ENCODE data around the gene CACNA1I. TPM values are rescaled to one million over a fixed set of nuclear protein-coding genes. Genes with fewer than 3 reads are reported as not detected.

The CACNA1I gene
- total RNA-seq, 6 experiments from 2014 or later = 0.06 TPM; not detected in 5

- Histone ChIP-seq H3K27me3 (no peaks in the 10 kb centered on the region), H3K4me3 (no peak overlapping the region), H3K36me3 (no peaks in the 10 kb centered on the region), H3K27ac (no peak overlapping the region), H3K9me3 (no peaks in the 10 kb centered on the region), H3K4me1 (no peaks in the 10 kb centered on the region)
- ATAC-seq = no peak
- intact Hi-C loops (cut with DNase I) = no loop called here
- no peak for TF ChIP-seq POLR2A (IDR thresholded peaks at IDR 0.05)
- TF ChIP-seq, protein P1, sequence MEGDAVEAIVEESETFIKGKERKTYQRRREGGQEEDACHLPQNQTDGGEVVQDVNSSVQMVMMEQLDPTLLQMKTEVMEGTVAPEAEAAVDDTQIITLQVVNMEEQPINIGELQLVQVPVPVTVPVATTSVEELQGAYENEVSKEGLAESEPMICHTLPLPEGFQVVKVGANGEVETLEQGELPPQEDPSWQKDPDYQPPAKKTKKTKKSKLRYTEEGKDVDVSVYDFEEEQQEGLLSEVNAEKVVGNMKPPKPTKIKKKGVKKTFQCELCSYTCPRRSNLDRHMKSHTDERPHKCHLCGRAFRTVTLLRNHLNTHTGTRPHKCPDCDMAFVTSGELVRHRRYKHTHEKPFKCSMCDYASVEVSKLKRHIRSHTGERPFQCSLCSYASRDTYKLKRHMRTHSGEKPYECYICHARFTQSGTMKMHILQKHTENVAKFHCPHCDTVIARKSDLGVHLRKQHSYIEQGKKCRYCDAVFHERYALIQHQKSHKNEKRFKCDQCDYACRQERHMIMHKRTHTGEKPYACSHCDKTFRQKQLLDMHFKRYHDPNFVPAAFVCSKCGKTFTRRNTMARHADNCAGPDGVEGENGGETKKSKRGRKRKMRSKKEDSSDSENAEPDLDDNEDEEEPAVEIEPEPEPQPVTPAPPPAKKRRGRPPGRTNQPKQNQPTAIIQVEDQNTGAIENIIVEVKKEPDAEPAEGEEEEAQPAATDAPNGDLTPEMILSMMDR (IDR thresholded peaks at IDR 0.05) = no peak
- WGBS (ENCODE audit: insufficient coverage, low coverage, low lambda C conversion rate, missing lambda C conversion rate) = 40% methylated on average over 1 of the region's 19 CpGs
- no peak for DNase-seq
Observed at GRCh38 chr22:39699631-39700360, 129.2 kb downstream of the CACNA1I start.

- no peak overlapping the region for H3K4me3 ChIP-seq
- intact Hi-C loops (cut with DNase I) = no loop called here
- no peak for ATAC-seq
- no peak overlapping the region for H3K27ac ChIP-seq
- TF ChIP-seq POLR2A (IDR thresholded peaks at IDR 0.05) = no peak
- TF ChIP-seq, protein P1 (IDR thresholded peaks at IDR 0.05) = no peak
- H3K9me3 ChIP-seq = no peaks in the 10 kb centered on the region
- H3K27me3 ChIP-seq = no peaks in the 10 kb centered on the region
- DNase-seq = no peak
- WGBS (ENCODE audit: insufficient coverage, low coverage, low lambda C conversion rate, missing lambda C conversion rate) = 48% methylated on average over 5 of the region's 7 CpGs
- H3K4me1 ChIP-seq = no peaks in the 10 kb centered on the region
- no peaks in the 10 kb centered on the region for H3K36me3 ChIP-seq
Observed at GRCh38 chr22:39700565-39700964, 130.0 kb downstream of the CACNA1I start.

DNA sequence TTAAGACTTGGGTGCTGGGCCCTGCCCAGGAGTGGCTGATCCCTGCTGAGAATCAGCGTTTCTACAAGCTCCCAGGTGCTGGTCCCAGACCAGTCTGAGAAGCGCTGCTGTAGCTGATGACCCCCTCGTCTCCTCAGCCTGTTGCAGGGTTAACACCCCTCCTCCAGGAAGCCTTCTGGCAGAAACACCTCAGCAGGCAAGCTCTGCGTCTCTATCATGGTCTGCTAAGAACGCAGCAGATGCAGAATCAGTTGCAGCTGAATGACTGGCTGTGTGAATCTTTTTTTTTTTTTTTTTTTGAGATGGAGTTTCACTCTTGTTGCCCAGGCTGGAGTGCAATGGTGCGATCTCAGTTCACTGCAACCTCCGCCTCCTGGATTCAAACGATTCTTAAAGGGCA is 132.5 kb downstream of the CACNA1I start:
- intact Hi-C loops (cut with DNase I) = no loop called here
- Histone ChIP-seq H3K27ac (no peak overlapping the region), H3K9me3 (no peaks in the 10 kb centered on the region), H3K36me3 (no peaks in the 10 kb centered on the region), H3K4me1 (no peaks in the 10 kb centered on the region), H3K27me3 (no peaks in the 10 kb centered on the region), H3K4me3 (no peak overlapping the region)
- 74% methylated on average over 5 of the region's 8 CpGs for whole genome bisulfite sequencing (ENCODE audit: insufficient coverage, low coverage, low lambda C conversion rate, missing lambda C conversion rate)
- no peak for ATAC-seq
- no peak for TF ChIP-seq POLR2A (IDR thresholded peaks at IDR 0.05)
- TF ChIP-seq, protein P1 (IDR thresholded peaks at IDR 0.05) = no peak
- DNase-seq = no peak

DNA sequence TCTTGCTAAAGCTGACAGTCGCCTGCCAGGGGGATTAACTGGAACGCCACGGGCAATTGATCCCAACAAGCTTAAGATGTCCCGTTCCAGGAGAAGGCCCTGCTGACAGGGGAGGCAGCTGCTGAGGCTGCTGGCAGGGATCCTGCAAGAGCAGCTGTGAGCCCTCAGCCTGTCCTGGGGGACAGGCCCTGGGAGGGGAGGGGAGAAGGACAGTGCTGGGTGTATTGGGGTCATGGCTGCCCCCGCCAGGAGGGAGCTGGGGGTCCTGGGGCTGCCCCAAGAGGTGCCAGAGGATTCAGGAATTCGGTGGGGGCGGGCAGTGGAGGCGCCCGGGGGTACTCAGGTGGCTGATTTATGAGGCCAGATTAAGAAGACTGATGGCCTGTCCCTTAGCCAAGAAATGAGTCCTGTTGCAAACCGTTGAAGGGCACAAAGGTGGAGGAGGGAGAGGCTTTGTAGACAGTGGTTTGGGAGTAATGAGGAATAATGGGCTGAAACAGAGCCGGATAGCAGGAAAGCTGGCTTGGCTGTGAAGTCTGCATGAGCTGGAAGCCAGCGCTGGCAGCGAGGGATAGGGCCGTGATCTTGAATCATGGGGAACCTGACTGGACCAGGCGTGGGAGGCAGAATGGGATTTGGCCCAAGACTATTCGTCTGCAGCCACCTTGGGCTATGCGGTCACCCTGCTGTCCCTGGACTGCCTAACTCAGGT is 133.5 kb downstream of the CACNA1I start:
- ATAC-seq = no peak
- Histone ChIP-seq H3K4me3 (no peak overlapping the region), H3K4me1 (no peaks in the 10 kb centered on the region), H3K9me3 (no peaks in the 10 kb centered on the region), H3K27me3 (no peaks in the 10 kb centered on the region), H3K27ac (no peak overlapping the region), H3K36me3 (no peaks in the 10 kb centered on the region)
- intact Hi-C loops (cut with DNase I) = no loop called here
- 53% methylated on average over 3 of the region's 17 CpGs for WGBS (ENCODE audit: insufficient coverage, low coverage, low lambda C conversion rate, missing lambda C conversion rate)
- no peak for TF ChIP-seq POLR2A (IDR thresholded peaks at IDR 0.05)
- TF ChIP-seq, protein P1 (IDR thresholded peaks at IDR 0.05) = no peak
- DNase-seq = no peak
